A549 (cell line): Measurements from ENCODE around the gene GNA12. TPM values are rescaled to one million over a fixed set of nuclear protein-coding genes. Genes with fewer than 3 reads are reported as not detected.

Source experiments
- ATAC-seq, 2 experiments: fragments of 200-7000 bp in 1 of 2; fragments of >200 bp in 1 of 2; cut with Nextera tagmentation in 1 of 2; cut with Tn5 transposase in 1 of 2; 3 replicates each; pipeline versions ENCODE4 v1.8.0 to v1.9.1; 2018 to 2020; ENCODE audit warnings: mild to moderate bottlenecking in 1 of 2, moderate library complexity in 1 of 2
- CTCF ChIA-PET: fragments of 300-600 bp; sonication (Branson Sonifier 250); formaldehyde crosslinking; extraction: SDS; loops from one replicate; lab custom pipeline; 2021; ENCODE audit warnings: antibody characterized with exemption, inconsistent platforms; lab: Yijun Ruan, JAX
- POLR2A ChIA-PET: fragments of 350-600 bp; formaldehyde crosslinking; extraction: SDS; loops from one replicate; lab custom pipeline; 2021; ENCODE audit warnings: antibody characterized with exemption, inconsistent platforms; lab: Yijun Ruan, JAX
- DNase-seq, 2 experiments: peaks; one replicate each; pipeline versions ENCODE4 v3.0.0 to v3.0.0-alpha.2; 2011 to 2016; ENCODE audit warnings: low read depth in 1 of 2, low spot score in 1 of 2
- FAIRE-seq: peaks from 2 replicates; lab custom pipeline; 2011; peaks lifted over from hg19 to GRCh38; lab: Jason Lieb, UNC
- H3K27ac ChIP-seq, 2 experiments: fragments of >200 bp; sonication (Bioruptor Twin); formaldehyde crosslinking; 3 replicates each; pipeline ENCODE4 v1.5.1; 2016 to 2017
- H3K4me1 ChIP-seq: fragments of >200 bp; sonication (Bioruptor Twin); formaldehyde crosslinking; 3 replicates; pipeline ENCODE4 v1.6.1; 2016
- H3K4me2 ChIP-seq: fragments of >200 bp; sonication (Bioruptor Twin); formaldehyde crosslinking; 3 replicates; pipeline ENCODE4 v1.6.1; 2016
- H3K4me3 ChIP-seq: fragments of >200 bp; sonication (Bioruptor Twin); formaldehyde crosslinking; 3 replicates; pipeline ENCODE4 v1.5.1; 2016
- H3K9me3 ChIP-seq: fragments of >200 bp; sonication (Bioruptor Twin); formaldehyde crosslinking; 3 replicates; pipeline ENCODE4 v1.6.1; 2016
- BHLHE40 ChIP-seq: IDR thresholded peaks from 2 replicates; pipeline ENCODE4 v1.6.1; 2012; ENCODE audit warnings: low read depth, low read length, inconsistent platforms
- CEBPB ChIP-seq, 2 experiments: fragments of >200 bp in 1 of 2; sonication (Bioruptor Twin) in 1 of 2; formaldehyde crosslinking in 1 of 2; IDR thresholded peaks; 2 replicates each; pipeline ENCODE4 v1.6.1; 2012 to 2016
- FOSL2 ChIP-seq, 2 experiments: fragments of 450-650 bp in 1 of 2; fragments of >200 bp in 1 of 2; sonication (Bioruptor Twin) in 1 of 2; formaldehyde crosslinking; IDR thresholded peaks; 2 replicates each; pipeline versions ENCODE4 v1.5.0 to v1.6.1; 2016 to 2020; ENCODE audit warnings: mild to moderate bottlenecking in 1 of 2, moderate library complexity in 1 of 2
- HDAC2 ChIP-seq: fragments of 200-600 bp; sonication (generic); IDR thresholded peaks from 2 replicates; pipeline ENCODE4 v1.6.1; 2016
- HOXA7 ChIP-seq: fragments of 250-450 bp; sonication (Bioruptor Pico); IDR thresholded peaks from 2 replicates; pipeline ENCODE4 v1.5.0; 2020; ENCODE audit warnings: mild to moderate bottlenecking, moderate library complexity
- JUNB ChIP-seq: fragments of >200 bp; sonication (Bioruptor Twin); formaldehyde crosslinking; IDR thresholded peaks from 2 replicates; pipeline ENCODE4 v1.6.1; 2016
- POLR2A ChIP-seq: IDR thresholded peaks from 2 replicates; pipeline ENCODE4 v1.6.1; 2012; ENCODE audit warnings: mild to moderate bottlenecking, low read length
- RNF2 ChIP-seq: fragments of 200-600 bp; sonication (generic); IDR thresholded peaks from 2 replicates; pipeline ENCODE4 v1.6.1; 2016; ENCODE audit warnings: low read depth, mild to moderate bottlenecking, antibody characterized with exemption, moderate library complexity, borderline replicate concordance
- ZC3H11A ChIP-seq: fragments of 450-650 bp; IDR thresholded peaks from 2 replicates; pipeline ENCODE4 v1.6.1; 2014; ENCODE audit warnings: antibody characterized with exemption, mild to moderate bottlenecking
- ZFP36 ChIP-seq: fragments of 450-650 bp; IDR thresholded peaks from 2 replicates; pipeline ENCODE4 v1.6.1; 2014; ENCODE audit warnings: borderline replicate concordance; ENCODE audit not compliant: partially characterized antibody
- WGBS: methylation state at CpG from one replicate; pipeline ENCODE4 v1.1.6; 2017; ENCODE audit errors: missing lambda C conversion rate; 5-methylcytosine and 5-hydroxymethylcytosine counted together
- polyA plus RNA-seq, 4 experiments: library from polyadenylated mRNA; depleted of rRNA in 3 of 4; stranded (reverse); fragments of >200 nt; fragmentation: RNase III in 1 of 4; extraction: RNeasy Plus Mini Kit Qiagen cat#74134 plus additional on column Dnase treatment in 1 of 4; gene quantifications; 2 replicates in 3 of 4; 3 replicates in 1 of 4; pipeline ENCODE4 v1.2.3, GENCODE V29; 2011 to 2017
- TF ChIP-seq, protein P1 (sequence below): fragments of 250-450 bp; sonication (Bioruptor Pico); IDR thresholded peaks from 2 replicates; pipeline ENCODE4 v1.5.0; 2021; ENCODE audit warnings: mild to moderate bottlenecking, moderate library complexity, borderline replicate concordance

Gene GNA12
- polyA plus RNA-seq, 2 of the 4 experiments (the other 2 are of a cell fraction), result 33.0 to 43.7 TPM

DNA sequence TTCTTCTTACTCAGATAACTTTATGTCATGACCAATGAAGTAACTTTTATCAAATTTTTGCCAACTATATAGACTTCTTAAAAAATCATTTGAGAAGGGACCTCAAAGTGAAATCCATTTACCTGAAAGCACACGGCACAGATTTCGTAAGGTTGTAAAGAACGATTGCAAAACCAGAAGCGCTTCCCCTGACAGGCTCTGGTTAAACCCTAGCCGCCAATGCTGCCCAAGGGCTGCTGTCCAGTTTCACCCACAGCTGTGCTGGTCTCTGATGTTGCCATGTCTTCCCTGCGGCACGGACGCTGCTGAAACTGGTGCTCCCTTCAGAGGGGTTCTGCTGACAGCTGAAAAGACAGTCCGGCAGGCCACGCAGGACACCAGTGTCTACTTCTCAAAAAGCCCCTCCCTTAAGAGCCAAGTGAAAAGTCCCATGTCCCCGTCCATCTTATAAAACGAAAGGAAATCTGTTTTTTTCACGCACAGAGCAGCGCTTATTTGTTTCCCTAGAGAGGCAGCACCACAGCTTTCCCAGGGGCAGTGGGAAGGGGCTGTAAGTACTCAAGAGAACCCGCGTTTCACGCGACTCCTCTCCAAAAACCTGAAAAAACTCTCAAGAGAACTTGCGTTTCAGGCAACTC lies 32.5 kb downstream of the GNA12 start:
- ATAC-seq (no peak), FAIRE-seq (no peak), DNase-seq (no peak)
- WGBS, result 93% methylated on average over 19 of the region's 19 CpGs
- no peaks in the 10 kb centered on the region for H3K9me3 ChIP-seq
- H3K4me2 ChIP-seq, result no peak overlapping the region
- no peak overlapping the region for H3K4me3 ChIP-seq
- H3K4me1 ChIP-seq, result peaks cover 40% of the 10 kb centered on the region
- H3K27ac ChIP-seq, result peak overlapping the region in 1 of 2 experiments; percentile 49; a peak in 1 of 6 replicates
- ChIA-PET CTCF (interaction anchor here (0.5 to 1.3 kb wide), 2 partner anchors 23 to 93 kb away, joined by 3 to 4 read pairs; no protein-coding TSS in a partner anchor), POLR2A (no interaction called here)
- TF ChIP-seq RNF2 (no peak), HOXA7 (CRISPR knock-in tag) (no peak), HDAC2 (no peak), POLR2A (no peak), CEBPB (IDR thresholded peaks at IDR 0.05) (0 out of 4 replicates have a peak, but pooled peaks of 1 of the 2 experiments have one; percentile 17), JUNB (no peak)
- TF ChIP-seq, all 56 proteins: peak for 1

DNA sequence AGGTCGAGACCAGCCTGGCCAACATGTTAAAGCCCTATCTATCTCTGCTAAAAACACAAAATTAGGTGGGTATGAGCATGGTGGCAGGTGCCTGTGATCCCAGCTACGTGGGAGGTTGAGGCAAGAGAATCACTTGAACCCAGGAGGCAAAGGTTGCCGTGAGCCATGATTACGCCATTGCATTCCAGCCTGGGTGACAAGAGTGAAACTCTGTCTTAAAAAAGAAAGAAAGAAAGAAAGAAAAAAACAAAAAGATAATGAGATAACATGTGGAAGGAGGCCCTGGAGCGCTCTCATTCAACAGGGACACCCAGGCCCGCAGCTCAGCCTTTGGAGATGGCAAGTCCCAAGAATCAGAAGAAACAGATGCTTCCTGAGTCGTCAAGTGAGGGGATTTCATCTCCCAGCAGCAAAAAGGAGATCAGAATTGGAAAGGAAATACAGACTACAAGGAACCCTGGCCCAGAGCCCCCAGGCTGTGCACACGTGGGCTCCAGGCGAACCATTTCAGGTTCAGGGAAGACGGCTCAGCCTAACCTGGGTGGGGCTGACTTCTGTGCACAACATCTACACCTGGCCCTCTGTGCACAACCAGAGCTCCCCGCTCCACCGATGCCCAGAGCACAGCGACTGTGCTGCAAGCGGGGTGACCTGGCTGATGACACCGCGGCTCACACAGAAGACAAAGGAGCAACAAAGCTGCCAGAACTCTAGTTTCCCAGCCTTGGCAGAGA lies 33.3 kb downstream of the GNA12 start:
- ATAC-seq, result no peak
- no peak overlapping the region for H3K4me3 ChIP-seq
- FAIRE-seq, result no peak
- POLR2A ChIA-PET, result no interaction called here
- TF ChIP-seq BHLHE40, result no peak
- TF ChIP-seq, protein P1, sequence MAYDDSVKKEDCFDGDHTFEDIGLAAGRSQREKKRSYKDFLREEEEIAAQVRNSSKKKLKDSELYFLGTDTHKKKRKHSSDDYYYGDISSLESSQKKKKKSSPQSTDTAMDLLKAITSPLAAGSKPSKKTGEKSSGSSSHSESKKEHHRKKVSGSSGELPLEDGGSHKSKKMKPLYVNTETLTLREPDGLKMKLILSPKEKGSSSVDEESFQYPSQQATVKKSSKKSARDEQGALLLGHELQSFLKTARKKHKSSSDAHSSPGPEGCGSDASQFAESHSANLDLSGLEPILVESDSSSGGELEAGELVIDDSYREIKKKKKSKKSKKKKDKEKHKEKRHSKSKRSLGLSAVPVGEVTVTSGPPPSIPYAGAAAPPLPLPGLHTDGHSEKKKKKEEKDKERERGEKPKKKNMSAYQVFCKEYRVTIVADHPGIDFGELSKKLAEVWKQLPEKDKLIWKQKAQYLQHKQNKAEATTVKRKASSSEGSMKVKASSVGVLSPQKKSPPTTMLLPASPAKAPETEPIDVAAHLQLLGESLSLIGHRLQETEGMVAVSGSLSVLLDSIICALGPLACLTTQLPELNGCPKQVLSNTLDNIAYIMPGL (CRISPR knock-in tag), result no peak
- TF ChIP-seq, all 56 proteins: peak for 0
- DNase-seq, result no peak
- peaks cover 40% of the 10 kb centered on the region for H3K4me1 ChIP-seq
- CTCF ChIA-PET, result interaction anchor here (0.5 to 1.3 kb wide), 2 partner anchors 23 to 92 kb away, joined by 3 to 4 read pairs; no protein-coding TSS in a partner anchor
- 88% methylated on average over 16 of the region's 16 CpGs for WGBS
- no peaks in the 10 kb centered on the region for H3K9me3 ChIP-seq
- H3K27ac ChIP-seq, result peak overlapping the region in 1 of 2 experiments; percentile 56; a peak in 2 of 6 replicates
- H3K4me2 ChIP-seq, result no peak overlapping the region

DNA sequence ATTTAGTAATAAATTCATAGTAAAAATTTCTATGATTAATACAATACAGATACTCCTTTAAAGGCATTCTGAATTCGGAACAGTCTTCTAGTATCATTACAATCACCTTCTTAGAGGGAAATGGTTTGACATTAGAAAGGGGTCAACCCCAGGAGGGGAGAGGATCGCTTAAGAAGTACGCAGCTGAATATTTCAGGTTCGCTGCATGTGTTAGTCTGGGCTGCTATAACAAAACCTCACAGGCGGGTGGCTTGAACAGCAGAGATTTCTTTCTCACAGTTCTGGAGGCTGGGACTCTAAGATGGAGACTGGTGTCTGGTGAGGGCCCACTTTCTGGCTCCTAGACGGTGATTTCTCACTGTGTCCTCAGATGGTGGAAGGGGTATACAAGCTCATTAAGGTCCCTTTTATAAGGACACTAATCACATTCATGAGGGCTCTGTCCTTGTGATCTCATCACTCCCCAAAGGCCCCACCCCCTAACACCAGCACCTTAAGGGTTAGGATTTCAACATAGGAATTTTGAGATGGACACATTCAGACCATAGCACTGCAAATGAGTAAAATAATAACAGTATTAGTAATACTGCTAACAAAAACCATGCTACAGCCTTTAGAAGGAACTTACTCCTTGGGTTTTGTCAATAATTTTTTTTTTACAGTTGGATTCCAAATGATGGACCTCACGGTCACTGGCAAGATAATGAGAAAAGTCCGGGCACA lies 34.0 kb downstream of the GNA12 start:
- CTCF ChIA-PET, result interaction anchor here (1.3 to 1.4 kb wide), 2 partner anchors 22 to 100 kb away, joined by 4 read pairs; no protein-coding TSS in a partner anchor

DNA sequence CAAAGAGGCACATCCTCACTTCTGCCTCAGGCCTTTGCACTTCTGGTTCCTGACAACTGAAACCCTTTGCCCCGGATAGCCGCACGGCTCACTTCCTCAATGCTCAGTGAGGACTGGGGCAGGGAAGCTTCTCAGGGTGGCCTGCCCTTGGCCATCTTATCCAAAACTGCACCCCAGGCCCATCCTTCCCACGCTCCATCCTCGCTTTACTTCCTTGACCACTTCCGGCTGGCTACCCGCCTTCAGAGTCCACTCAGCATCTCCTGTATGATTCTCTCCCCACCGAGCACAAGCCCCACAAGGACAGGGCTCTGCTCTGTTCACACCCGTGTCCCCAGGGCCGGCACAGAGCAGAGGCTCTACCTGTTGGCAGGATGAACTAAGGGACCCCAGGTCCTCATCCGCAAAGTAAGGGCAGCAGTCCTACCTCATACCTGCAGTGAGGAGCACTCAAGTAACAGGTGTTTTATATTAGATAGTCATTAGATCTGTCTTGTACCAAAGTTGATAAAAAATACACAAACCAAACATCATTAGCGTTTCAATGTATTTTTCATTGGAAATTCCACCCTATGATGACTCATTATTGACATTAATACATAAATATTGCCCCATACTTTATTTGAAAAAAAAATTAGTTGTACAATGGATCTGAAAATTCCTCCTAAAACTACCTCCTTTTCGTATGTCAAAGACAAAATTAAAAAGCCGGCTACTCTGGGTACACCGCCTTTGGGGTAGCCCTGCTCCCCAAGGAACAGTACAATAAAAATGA lies 35.0 kb downstream of the GNA12 start:
- ChIA-PET POLR2A (no interaction called here), CTCF (interaction anchor here (1.4 to 1.9 kb wide), 2 partner anchors 11 to 99 kb away, joined by 4 to 5 read pairs; no protein-coding TSS in a partner anchor)
- TF ChIP-seq FOSL2 (IDR thresholded peaks at IDR 0.05) (no peak), FOSL2 (CRISPR knock-in tag; IDR thresholded peaks at IDR 0.05) (peak; percentile 75), ZFP36 (no peak)
- FAIRE-seq (no peak), ATAC-seq (no peak; a peak in 1 of 6 replicates), DNase-seq (no peak)
- Histone ChIP-seq H3K4me1 (peaks cover 44% of the 10 kb centered on the region), H3K9me3 (no peaks in the 10 kb centered on the region), H3K4me2 (peak overlapping the region; percentile 26), H3K27ac (peak overlapping the region in 1 of 2 experiments; percentile 38; a peak in 2 of 6 replicates), H3K4me3 (no peak overlapping the region)
- 79% methylated on average over 15 of the region's 15 CpGs for WGBS

More for the DNA sequence above, 34.0 kb downstream of the GNA12 start:
- no peak for ATAC-seq
- Histone ChIP-seq H3K4me1 (peaks cover 40% of the 10 kb centered on the region), H3K4me3 (no peak overlapping the region), H3K27ac (peak overlapping the region in 1 of 2 experiments; percentile 56; a peak in 3 of 6 replicates), H3K9me3 (no peaks in the 10 kb centered on the region), H3K4me2 (no peak overlapping the region)
- FAIRE-seq, result no peak
- DNase-seq, result no peak
- POLR2A ChIA-PET, result no interaction called here
- 92% methylated on average over 8 of the region's 8 CpGs for WGBS
- TF ChIP-seq ZC3H11A, result no peak
- no peak for TF ChIP-seq HOXA7 (CRISPR knock-in tag)
- no peak for TF ChIP-seq ZFP36
- TF ChIP-seq, all 56 proteins: peak for 0
